ENCODE measurements around the gene COBLL1.
"Not testable (repeated sequence)": the region's sequence is repeated elsewhere in the genome, so short reads cannot be mapped to it uniquely, and the experiment has no call there.

Gene COBLL1

GRCh38 chr2:164710837-164711765, 130.5 kb downstream of the COBLL1 start:
- no peak for DNase-seq

- not testable (repeated sequence) for DNase-seq
Observed at GRCh38 chr2:164710252-164710836, 131.3 kb downstream of the COBLL1 start.

DNA sequence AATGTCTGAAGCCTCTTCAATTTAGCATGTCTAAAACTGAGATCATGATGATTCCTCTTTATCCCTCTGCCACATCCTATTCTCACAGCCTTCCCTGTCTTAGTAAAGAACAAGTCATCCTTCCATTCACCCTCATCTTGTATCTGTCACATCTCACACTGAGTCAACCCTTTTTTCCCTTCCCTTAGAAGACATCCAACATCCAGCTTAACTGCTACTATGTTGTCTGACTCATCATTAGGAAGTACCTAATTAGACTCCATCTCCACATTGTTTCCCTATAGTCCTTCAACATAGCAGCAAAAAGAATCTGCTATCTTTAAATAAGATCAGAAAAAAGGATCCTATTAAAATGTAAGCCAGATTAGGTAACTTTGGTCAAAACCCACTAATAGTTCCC, 135.1 kb downstream of the COBLL1 start:
- DNase-seq = no peak

- DNase-seq = no peak
Observed at GRCh38 chr2:164705412-164706167, 136.0 kb downstream of the COBLL1 start.

DNA sequence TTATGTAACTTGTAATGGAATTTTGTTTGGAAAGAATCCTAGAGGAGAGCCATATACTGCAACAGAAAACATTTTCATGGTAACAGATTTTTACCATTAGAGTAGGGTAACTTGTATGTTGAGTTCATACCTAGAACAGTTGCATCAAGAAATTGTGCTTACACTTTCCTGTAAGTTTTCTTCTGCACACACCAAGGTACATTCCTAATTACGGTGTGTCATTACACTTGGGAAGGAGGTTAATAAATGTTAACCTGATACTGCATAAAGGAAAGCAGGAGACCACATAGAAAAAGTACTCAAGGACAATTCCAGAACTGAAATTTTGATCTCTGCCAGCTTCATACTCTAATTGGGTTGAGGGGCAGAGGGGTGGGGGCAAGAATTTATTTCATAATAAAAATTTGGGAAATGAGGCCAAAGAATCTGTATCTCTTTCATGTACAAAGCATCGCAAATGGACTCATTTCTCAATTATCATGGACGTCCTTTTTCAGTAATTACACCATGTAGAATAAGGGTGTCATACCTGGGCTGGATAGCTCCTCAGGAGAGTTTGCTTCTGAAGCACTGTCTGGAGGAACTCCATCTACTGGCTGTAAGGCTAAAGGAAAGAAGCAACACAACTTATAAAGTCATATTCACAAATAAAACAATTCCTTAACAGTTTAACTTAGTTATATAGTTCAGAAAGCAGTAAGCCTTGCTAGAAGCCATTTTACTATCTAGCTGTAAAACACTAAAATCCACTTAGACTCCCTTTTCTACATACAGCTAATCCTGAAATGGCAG, 137.5 kb downstream of the COBLL1 start:
- DNase-seq = no peak

DNA sequence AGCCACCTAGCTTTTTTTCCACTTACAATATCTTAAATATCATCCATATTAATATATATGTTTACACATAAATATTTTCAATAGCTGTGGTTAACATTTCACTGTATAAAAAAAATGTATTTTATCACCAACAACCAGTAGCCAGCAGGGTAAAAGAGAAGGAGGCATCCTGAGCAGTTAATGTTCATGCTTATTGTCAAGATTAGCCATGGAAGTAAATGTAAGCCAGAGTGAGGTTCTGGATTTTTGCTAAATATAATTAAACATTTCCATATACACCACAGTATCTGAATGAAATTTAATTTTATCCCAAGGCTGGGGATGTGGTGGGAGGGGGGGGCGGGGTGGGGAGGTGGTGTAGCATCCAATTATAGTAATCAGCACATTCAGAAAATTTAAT, 140.1 kb downstream of the COBLL1 start:
- DNase-seq = no peak

- no peak for DNase-seq
Observed at GRCh38 chr2:164700390-164700789, 141.2 kb downstream of the COBLL1 start.

DNA sequence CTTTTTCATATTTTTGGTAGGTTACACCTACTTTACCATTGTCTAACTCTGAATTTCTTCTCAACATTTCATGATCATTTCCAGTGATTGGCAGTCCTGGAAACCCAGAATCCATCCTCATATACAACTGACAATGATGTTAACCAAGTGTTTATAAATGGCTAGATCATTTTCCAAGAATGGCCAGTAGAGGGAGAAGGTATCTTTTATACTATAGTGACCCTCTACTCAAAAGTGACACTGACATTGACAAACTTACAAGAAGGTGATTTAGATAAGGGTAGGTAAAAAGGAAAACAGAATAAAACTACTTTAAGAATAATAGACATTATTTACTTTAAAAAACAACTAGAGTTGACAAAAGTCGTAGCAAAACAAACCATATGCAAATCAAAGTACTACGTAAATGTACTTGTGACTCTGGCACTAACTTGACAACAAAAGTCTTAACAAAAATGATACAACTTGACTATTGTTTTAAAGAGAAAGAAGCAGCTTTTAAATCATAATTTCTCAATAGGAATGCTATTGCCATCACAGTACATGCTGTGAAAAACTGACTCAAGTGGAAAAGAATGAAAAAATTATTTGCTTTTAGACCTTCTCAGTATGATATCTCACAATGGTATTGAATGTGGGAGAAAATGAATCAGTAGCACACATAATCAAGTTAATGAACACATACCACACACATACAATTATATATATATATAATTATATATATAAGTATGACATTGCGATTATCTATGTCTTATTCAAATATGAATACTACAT, 143.7 kb downstream of the COBLL1 start:
- no peak for DNase-seq

- DNase-seq = no peak
Observed at GRCh38 chr2:164696634-164697033, 145.0 kb downstream of the COBLL1 start.

- DNase-seq = no peak
Observed at GRCh38 chr2:164694275-164694695, 147.3 kb downstream of the COBLL1 start.

- DNase-seq = no peak
Observed at GRCh38 chr2:164693834-164694233, 147.8 kb downstream of the COBLL1 start.

DNA sequence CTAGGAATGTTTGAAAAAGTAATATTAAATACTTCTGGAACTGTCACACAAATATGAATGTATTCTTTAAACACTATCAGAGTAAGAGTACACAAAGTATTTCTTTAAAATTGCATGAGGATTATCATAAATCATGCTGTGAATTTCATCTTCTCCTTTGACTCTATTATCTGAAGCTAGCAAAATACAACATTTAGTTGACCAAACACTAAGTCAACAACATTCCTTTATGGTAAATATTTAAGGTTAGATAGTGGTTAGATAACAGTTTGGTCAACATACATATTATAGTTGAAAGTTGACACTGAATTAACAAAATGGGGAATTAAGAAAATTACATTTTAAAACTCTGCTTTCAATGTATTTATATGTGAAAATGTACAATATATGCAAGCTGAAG, 148.2 kb downstream of the COBLL1 start:
- DNase-seq = no peak

- no peak for DNase-seq
Observed at GRCh38 chr2:164692958-164693357, 148.7 kb downstream of the COBLL1 start.

DNA sequence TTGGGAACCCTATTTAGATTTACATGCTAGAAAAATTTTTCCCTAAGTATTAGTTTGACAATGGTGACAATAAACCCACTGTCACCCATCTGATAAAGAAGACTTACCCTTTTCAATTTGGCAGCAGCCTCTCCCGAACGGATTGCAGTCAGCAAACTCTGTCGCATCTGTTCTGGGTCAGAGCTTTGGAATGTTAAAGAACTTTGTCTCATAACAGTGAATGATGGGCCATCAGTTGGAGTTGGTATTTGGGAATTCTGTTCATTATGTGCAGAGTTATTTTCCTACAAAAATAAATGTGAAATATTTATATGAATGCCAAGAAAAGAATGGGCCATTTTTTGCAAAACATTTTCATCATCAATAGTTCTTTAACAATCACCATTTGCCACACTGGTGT, 149.5 kb downstream of the COBLL1 start:
- no peak for DNase-seq

GRCh38 chr2:164691346-164691887, 150.2 kb downstream of the COBLL1 start:
- DNase-seq = no peak

DNA sequence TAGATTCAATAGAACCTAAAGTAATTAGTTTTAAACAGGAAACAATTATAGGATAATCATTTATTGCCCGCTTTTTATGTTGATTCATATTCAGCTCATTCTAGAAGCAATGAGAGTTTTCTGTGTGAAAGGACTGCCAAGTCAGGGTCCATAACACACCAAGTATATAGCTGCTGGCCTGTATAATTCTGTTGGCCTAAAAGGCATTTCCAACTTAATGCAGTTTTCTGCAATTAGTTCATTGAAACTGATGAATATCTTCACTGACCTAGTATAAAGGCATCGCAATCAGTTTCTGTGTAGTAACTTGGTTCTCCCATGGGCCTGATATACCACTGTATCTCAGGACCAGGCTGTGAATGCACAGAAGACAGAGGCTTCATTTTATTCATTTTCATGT, 151.3 kb downstream of the COBLL1 start:
- DNase-seq = no peak

- DNase-seq = no peak
Observed at GRCh38 chr2:164688896-164689419, 152.7 kb downstream of the COBLL1 start.

DNA sequence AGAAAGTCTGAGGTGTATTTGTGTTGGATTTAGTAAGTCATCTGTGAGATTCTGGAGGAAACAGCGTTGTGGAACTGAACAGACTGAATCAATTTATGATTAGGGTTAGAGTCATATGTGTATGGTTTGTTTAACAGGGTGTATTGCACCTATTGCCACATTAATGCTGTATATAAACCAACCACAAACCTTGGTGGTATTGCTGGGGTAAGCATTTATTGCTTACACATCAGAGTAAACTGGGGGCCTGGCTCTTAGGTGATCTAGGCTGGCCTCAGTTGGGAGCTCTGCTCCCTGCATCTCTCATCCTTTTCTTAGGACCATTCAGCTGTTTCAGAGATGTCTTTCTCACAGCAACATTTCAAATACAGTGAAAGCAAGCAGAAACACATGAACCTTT, 160.6 kb downstream of the COBLL1 start:
- DNase-seq = no peak

DNA sequence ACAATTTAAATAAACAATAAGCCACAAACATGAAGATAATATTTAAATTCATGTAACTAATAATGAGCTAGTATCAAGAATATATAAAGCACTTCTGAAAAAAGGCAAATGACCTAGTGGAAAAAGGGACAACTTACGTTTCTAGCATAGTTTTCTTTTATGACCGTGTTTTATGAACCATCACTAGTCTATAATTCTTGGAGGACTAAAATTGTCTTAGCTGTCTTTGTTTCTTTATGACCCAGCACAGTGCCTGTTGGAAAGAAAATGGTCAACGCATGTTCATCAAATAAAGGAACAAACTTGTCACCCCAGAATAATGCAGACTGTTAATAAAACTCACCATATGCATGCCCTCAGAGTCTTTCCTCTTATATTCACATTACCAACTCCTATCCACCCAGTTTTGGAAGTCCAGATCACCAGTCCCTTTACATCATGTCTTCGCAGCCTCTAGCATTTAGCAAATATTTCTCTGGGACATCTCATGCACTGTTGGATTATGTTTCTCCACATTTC, 162.9 kb downstream of the COBLL1 start:
- DNase-seq = no peak

DNA sequence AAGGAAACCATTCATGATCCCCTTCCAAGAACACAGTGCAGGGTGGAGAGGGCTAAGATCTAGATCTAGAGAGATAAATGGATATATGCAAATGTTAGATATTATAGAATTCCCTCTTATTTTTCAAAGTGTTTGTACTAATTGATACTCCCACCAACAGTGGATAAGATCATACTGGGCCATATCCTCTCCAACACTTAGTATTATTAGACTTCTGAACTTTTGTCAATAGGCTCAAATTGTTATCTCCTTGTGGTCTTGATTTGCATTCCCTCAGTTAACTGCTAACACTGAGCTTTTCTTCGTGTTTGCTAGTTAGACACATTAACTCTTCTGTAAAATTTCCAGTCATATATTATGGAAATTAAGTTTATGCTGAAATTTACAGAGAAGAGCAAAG, 163.9 kb downstream of the COBLL1 start:
- DNase-seq = no peak

- no peak for DNase-seq
Observed at GRCh38 chr2:164677271-164677670, 164.4 kb downstream of the COBLL1 start.
